Endothelial cell (in vitro differentiated cells): ENCODE results near the gene MYO3B. TPM values are rescaled to one million over a fixed set of nuclear protein-coding genes. Genes with fewer than 3 reads are reported as not detected.
A peak's percentile ranks its signal among the peaks of the same experiment; 100 is the strongest.
"Not testable (repeated sequence)": the region's sequence is repeated elsewhere in the genome, so short reads cannot be mapped to it uniquely, and the experiment has no call there.

ENCODE experiments used
- DNase-seq: peaks from one replicate; pipeline ENCODE4 v3.0.0; 2021; ENCODE audit warnings: low spot score
- H3K27ac Mint-ChIP-seq: one replicate; pipeline ENCODE4 v1.8.0; 2021; ENCODE audit warnings: mixed read lengths, inconsistent platforms; ENCODE audit not compliant: unreplicated experiment
- H3K27me3 Mint-ChIP-seq: one replicate; pipeline ENCODE4 v1.8.0; 2021; ENCODE audit warnings: mild to moderate bottlenecking, moderate library complexity, mixed read lengths, inconsistent platforms; ENCODE audit not compliant: unreplicated experiment
- H3K36me3 Mint-ChIP-seq: one replicate; pipeline ENCODE4 v1.8.0; 2021; ENCODE audit warnings: mild to moderate bottlenecking, low read depth, mixed read lengths, inconsistent platforms; ENCODE audit not compliant: unreplicated experiment
- H3K4me1 Mint-ChIP-seq: one replicate; pipeline ENCODE4 v1.8.0; 2021; ENCODE audit warnings: mild to moderate bottlenecking, mixed read lengths, inconsistent platforms; ENCODE audit not compliant: unreplicated experiment
- H3K4me3 Mint-ChIP-seq: one replicate; pipeline ENCODE4 v1.8.0; 2021; ENCODE audit warnings: mild to moderate bottlenecking, mixed read lengths, inconsistent platforms; ENCODE audit not compliant: unreplicated experiment
- H3K9me3 Mint-ChIP-seq: one replicate; pipeline ENCODE4 v1.8.0; 2021; ENCODE audit warnings: mixed read lengths, inconsistent platforms; ENCODE audit not compliant: unreplicated experiment
- total RNA-seq: library from RNA; stranded (reverse); fragmentation: NEBNext Ultra II Directional; extraction: Animal tissue kit (Norgen Biotek cat#: 25700); gene quantifications from one replicate; pipeline ENCODE4 v1.2.1, GENCODE V29; 2021; ENCODE audit not compliant: unreplicated experiment
- TF ChIP-seq, protein P1 (sequence below): fragments of 200-600 bp; sonication (generic); IDR thresholded peaks from one replicate; pipeline ENCODE4 v1.5.0; 2021; ENCODE audit warnings: antibody characterized with exemption; ENCODE audit not compliant: unreplicated experiment

Gene MYO3B
- total RNA-seq, 1 donor from 2014 or later = 1.3 TPM

GRCh38 chr2:170258382-170258781 is 80.4 kb downstream of the MYO3B start:
- Mint-ChIP-seq H3K4me3 (no peak overlapping the region), H3K27me3 (peaks cover 1% of the 10 kb centered on the region), H3K36me3 (peaks cover 4% of the 10 kb centered on the region), H3K27ac (no peak overlapping the region), H3K4me1 (peaks cover 26% of the 10 kb centered on the region), H3K9me3 (peaks cover 8% of the 10 kb centered on the region)
- TF ChIP-seq, protein P1, sequence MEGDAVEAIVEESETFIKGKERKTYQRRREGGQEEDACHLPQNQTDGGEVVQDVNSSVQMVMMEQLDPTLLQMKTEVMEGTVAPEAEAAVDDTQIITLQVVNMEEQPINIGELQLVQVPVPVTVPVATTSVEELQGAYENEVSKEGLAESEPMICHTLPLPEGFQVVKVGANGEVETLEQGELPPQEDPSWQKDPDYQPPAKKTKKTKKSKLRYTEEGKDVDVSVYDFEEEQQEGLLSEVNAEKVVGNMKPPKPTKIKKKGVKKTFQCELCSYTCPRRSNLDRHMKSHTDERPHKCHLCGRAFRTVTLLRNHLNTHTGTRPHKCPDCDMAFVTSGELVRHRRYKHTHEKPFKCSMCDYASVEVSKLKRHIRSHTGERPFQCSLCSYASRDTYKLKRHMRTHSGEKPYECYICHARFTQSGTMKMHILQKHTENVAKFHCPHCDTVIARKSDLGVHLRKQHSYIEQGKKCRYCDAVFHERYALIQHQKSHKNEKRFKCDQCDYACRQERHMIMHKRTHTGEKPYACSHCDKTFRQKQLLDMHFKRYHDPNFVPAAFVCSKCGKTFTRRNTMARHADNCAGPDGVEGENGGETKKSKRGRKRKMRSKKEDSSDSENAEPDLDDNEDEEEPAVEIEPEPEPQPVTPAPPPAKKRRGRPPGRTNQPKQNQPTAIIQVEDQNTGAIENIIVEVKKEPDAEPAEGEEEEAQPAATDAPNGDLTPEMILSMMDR = no peak
- no peak for DNase-seq

DNA sequence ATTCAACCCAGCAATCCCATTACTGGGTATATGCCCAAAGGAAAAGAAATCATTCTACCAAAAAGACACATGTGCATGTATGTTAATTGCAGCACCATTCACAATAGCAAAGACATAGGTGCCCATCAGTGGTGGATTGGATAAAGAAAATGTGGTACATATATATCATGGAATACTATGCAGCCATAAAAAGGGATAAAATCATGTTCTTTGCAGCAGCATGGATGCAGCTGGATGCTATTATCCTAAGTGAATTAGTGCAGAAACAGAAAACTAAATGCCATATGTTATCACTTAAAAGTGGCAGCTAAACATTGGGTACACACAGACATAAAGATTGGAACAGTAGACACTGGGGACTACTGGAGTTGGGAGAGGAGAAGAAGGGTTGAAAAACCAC is 82.2 kb downstream of the MYO3B start:
- TF ChIP-seq, protein P1 = no peak
- Mint-ChIP-seq H3K4me1 (peaks cover 36% of the 10 kb centered on the region), H3K27ac (no peak overlapping the region), H3K27me3 (no peaks in the 10 kb centered on the region), H3K36me3 (peaks cover 4% of the 10 kb centered on the region), H3K4me3 (no peak overlapping the region), H3K9me3 (peaks cover 8% of the 10 kb centered on the region)
- no peak for DNase-seq

DNA sequence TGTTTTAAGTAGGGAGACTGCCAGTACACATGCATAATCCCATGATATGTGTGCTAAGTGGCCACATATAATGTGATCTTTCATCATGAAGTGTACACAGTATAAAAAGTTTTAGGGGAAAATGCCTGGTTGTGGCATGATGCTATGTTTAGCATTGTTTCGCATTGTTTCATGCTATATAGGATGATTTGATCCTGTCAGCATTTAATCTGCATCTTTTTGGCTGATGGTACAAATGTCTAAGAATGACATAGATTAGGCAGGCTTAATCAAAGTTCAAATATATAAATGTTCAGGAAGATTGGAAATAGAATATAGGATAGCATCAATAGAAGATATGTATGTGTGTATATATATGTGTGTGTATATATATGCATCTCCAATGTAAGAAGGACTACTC is 83.6 kb downstream of the MYO3B start:
- Mint-ChIP-seq H3K4me3 (peak overlapping the region; percentile 13), H3K27me3 (no peaks in the 10 kb centered on the region), H3K9me3 (peaks cover 8% of the 10 kb centered on the region), H3K36me3 (peaks cover 4% of the 10 kb centered on the region), H3K4me1 (peaks cover 39% of the 10 kb centered on the region), H3K27ac (peak overlapping the region; percentile 89)
- DNase-seq = no peak
- TF ChIP-seq, protein P1 = no peak

DNA sequence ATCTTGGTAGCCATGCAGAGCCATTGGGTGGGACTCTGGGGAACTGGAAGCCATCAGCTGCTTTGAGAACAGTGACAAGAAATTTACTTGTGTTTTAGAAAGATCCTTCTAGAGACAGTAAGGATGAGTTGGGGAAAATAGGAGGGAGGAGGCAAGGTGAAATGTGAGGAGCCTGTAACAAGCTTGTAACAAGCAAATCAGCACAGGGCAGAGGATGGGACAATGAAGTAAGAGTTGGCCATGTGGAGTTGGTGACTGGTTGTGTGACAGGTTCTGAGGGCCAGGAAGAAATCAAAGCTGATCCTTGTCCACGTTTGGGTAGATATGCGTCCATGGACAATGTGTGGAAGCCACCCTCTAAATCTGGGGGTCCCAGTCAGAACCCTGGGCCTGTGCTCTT is 84.4 kb downstream of the MYO3B start:
- Mint-ChIP-seq H3K4me3 (peak overlapping the region; percentile 13), H3K36me3 (peaks cover 4% of the 10 kb centered on the region), H3K27me3 (no peaks in the 10 kb centered on the region), H3K9me3 (peaks cover 8% of the 10 kb centered on the region), H3K4me1 (peaks cover 39% of the 10 kb centered on the region), H3K27ac (peak overlapping the region; percentile 89)
- TF ChIP-seq, protein P1 = no peak
- no peak for DNase-seq

GRCh38 chr2:170262806-170263205 is 84.9 kb downstream of the MYO3B start:
- DNase-seq = no peak
- peaks cover 39% of the 10 kb centered on the region for H3K4me1 Mint-ChIP-seq
- H3K4me3 Mint-ChIP-seq = no peak overlapping the region
- TF ChIP-seq, protein P1 = no peak
- peaks cover 8% of the 10 kb centered on the region for H3K9me3 Mint-ChIP-seq
- H3K36me3 Mint-ChIP-seq = peaks cover 4% of the 10 kb centered on the region
- no peaks in the 10 kb centered on the region for H3K27me3 Mint-ChIP-seq
- H3K27ac Mint-ChIP-seq = peak overlapping the region; percentile 89

DNA sequence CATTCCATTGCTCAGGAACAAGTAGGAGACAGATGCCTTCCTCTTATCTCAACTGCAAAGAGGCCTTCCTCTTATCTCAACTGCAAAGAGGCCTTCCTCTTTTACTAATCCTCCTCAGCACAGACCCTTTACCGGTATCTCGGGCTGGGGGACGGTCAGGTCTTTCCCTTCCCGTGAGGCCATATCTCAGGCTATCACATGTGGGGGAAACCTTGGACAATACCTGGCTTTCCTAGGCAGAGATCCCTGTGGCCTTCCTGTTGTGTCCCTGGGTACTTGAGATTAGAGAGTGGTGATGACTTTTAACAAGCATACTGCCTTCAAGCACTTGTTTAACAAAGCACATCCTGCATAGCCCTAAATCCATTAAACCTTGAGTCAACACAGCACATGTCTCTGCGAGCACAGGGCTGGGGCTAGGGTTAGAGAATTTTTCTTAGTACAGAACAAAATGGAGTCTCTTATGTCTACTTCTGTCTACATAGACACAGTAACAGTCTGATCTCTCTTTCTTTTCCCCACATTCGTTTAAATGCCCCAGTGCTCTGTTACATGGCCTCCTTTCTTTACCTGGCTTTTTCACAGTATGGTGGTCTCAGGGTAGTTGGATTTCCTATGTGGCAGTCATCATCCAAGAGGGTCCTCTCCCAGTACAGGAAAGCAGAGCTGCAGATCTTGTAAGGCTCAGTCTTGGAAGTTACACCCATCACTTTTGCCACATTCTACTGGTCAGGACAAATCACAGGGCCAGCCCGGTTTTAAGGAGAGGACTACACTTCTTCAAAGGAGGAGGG is 86.0 kb downstream of the MYO3B start:
- H3K4me1 Mint-ChIP-seq = peaks cover 39% of the 10 kb centered on the region
- peak; percentile 65 for DNase-seq
- peak overlapping the region; percentile 89 for H3K27ac Mint-ChIP-seq
- H3K4me3 Mint-ChIP-seq, H3K36me3 Mint-ChIP-seq, H3K27me3 Mint-ChIP-seq, H3K9me3 Mint-ChIP-seq: not testable (repeated sequence)
